ENCODE data around the gene CYCS. TPM values are rescaled to one million over a fixed set of nuclear protein-coding genes. Genes with fewer than 3 reads are reported as not detected.

Gene CYCS
- total and polyA plus RNA-seq, 2 donors (not counting 1 experiment from before 2014, with no cell fraction given), result 46.7 to 51.3 TPM

GRCh38 chr7:25168145-25168544, 43.1 kb upstream of the CYCS start:
- no peak overlapping the region for H3K27ac Mint-ChIP-seq
- intact Hi-C loops (cut with micrococcal nuclease), result no loop called here
- Histone ChIP-seq H3K9ac (ENCODE audit: low read length) (no peak overlapping the region), H3K4me3 (ENCODE audit: control extremely low read depth in 1 of 5, extremely low read depth in 1 of 5, insufficient read depth in 1 of 5, low read depth in 2 of 5, low read length in 4 of 5) (no peak overlapping the region), H3K36me3 (replicated peaks in 1 of 2; ENCODE audit: control extremely low read depth in 1 of 2, control insufficient read depth in 1 of 2, extremely low read depth in 1 of 2, insufficient read depth in 2 of 2, low read length in 1 of 2) (peaks cover 7 to 24% of the 10 kb centered on the region in 2 experiments), H3K79me2 (ENCODE audit: control insufficient read depth, insufficient read depth, low read length) (no peaks in the 10 kb centered on the region), H3K4me2 (replicated peaks; ENCODE audit: low read depth, low read length, poor library complexity, severe bottlenecking) (no peak overlapping the region), H4K20me1 (ENCODE audit: control insufficient read depth, insufficient read depth, low read length, poor library complexity, severe bottlenecking) (no peaks in the 10 kb centered on the region), H3K27me3 (replicated peaks in 1 of 4; ENCODE audit: control extremely low read depth in 1 of 4, control insufficient read depth in 3 of 4, insufficient read depth in 4 of 4, low read length in 3 of 4) (no peaks in the 10 kb centered on the region), H3K27ac (ENCODE audit: low read length in 2 of 2) (no peak overlapping the region), H3K4me1 (ENCODE audit: control insufficient read depth in 2 of 2, insufficient read depth in 2 of 2, low read length in 2 of 2) (no peaks in the 10 kb centered on the region), H2AFZ (ENCODE audit: insufficient read depth, low read depth, low read length, poor library complexity, severe bottlenecking) (no peak overlapping the region), H3K9me3 (ENCODE audit: control extremely low read depth in 1 of 3, control insufficient read depth in 2 of 3, insufficient read depth in 1 of 3, low read length in 2 of 3) (no peaks in the 10 kb centered on the region)
- TF ChIP-seq EZH2 (IDR thresholded peaks at IDR 0.05; ENCODE audit: borderline replicate concordance, insufficient read depth, low read depth, low read length, poor library complexity, severe bottlenecking) (no peak), CTCF (IDR thresholded peaks at IDR 0.05) (no peak)
- DNase-seq, result no peak
- POLR2A ChIA-PET, result no interaction called here
- no peak overlapping the region for H3K4me3 Mint-ChIP-seq
- CTCF ChIA-PET, result no interaction called here
- H3K27me3 Mint-ChIP-seq, result no peaks in the 10 kb centered on the region
- no peaks in the 10 kb centered on the region for H3K4me1 Mint-ChIP-seq
- WGBS (ENCODE audit: insufficient coverage), result 96% methylated on average over 4 of the region's 4 CpGs
- H3K9me3 Mint-ChIP-seq (ENCODE audit: insufficient read depth), result no peaks in the 10 kb centered on the region
- no peak for ATAC-seq (ENCODE audit: low read depth)

- no peaks in the 10 kb centered on the region for H3K27me3 Mint-ChIP-seq
- WGBS (ENCODE audit: insufficient coverage), result 100% methylated on average over 1 of the region's 3 CpGs
- ChIA-PET POLR2A (no interaction called here), CTCF (no interaction called here)
- Histone ChIP-seq H3K4me3 (ENCODE audit: control extremely low read depth in 1 of 5, extremely low read depth in 1 of 5, insufficient read depth in 1 of 5, low read depth in 2 of 5, low read length in 4 of 5) (no peak overlapping the region), H3K4me1 (ENCODE audit: control insufficient read depth in 2 of 2, insufficient read depth in 2 of 2, low read length in 2 of 2) (no peaks in the 10 kb centered on the region), H3K36me3 (replicated peaks in 1 of 2; ENCODE audit: control extremely low read depth in 1 of 2, control insufficient read depth in 1 of 2, extremely low read depth in 1 of 2, insufficient read depth in 2 of 2, low read length in 1 of 2) (peaks cover 7 to 22% of the 10 kb centered on the region in 2 experiments), H3K27ac (ENCODE audit: low read length in 2 of 2) (no peak overlapping the region), H3K79me2 (ENCODE audit: control insufficient read depth, insufficient read depth, low read length) (no peaks in the 10 kb centered on the region), H3K9me3 (ENCODE audit: control extremely low read depth in 1 of 3, control insufficient read depth in 2 of 3, insufficient read depth in 1 of 3, low read length in 2 of 3) (no peaks in the 10 kb centered on the region), H3K9ac (ENCODE audit: low read length) (no peak overlapping the region), H3K27me3 (replicated peaks in 1 of 4; ENCODE audit: control extremely low read depth in 1 of 4, control insufficient read depth in 3 of 4, insufficient read depth in 4 of 4, low read length in 3 of 4) (no peaks in the 10 kb centered on the region), H4K20me1 (ENCODE audit: control insufficient read depth, insufficient read depth, low read length, poor library complexity, severe bottlenecking) (no peaks in the 10 kb centered on the region), H2AFZ (ENCODE audit: insufficient read depth, low read depth, low read length, poor library complexity, severe bottlenecking) (no peak overlapping the region), H3K4me2 (replicated peaks; ENCODE audit: low read depth, low read length, poor library complexity, severe bottlenecking) (no peak overlapping the region)
- H3K27ac Mint-ChIP-seq, result no peak overlapping the region
- ATAC-seq (ENCODE audit: low read depth) (no peak), DNase-seq (no peak)
- TF ChIP-seq CTCF (IDR thresholded peaks at IDR 0.05) (no peak), EZH2 (IDR thresholded peaks at IDR 0.05; ENCODE audit: borderline replicate concordance, insufficient read depth, low read depth, low read length, poor library complexity, severe bottlenecking) (no peak)
- H3K9me3 Mint-ChIP-seq (ENCODE audit: insufficient read depth), result no peaks in the 10 kb centered on the region
- H3K4me3 Mint-ChIP-seq, result no peak overlapping the region
- intact Hi-C loops (cut with micrococcal nuclease), result no loop called here
- H3K4me1 Mint-ChIP-seq, result no peaks in the 10 kb centered on the region
Observed at GRCh38 chr7:25167262-25167843, 42.3 kb upstream of the CYCS start.
